ENCODE results near the gene PSMB3. TPM values are rescaled to one million over a fixed set of nuclear protein-coding genes. Genes with fewer than 3 reads are reported as not detected.

PSMB3 gene
- total and polyA plus RNA-seq, 9 of the 15 experiments (the other 6 are each of a cell fraction or from before 2014, with no cell fraction given), result 460 to 2,775 (median 574) TPM

DNA sequence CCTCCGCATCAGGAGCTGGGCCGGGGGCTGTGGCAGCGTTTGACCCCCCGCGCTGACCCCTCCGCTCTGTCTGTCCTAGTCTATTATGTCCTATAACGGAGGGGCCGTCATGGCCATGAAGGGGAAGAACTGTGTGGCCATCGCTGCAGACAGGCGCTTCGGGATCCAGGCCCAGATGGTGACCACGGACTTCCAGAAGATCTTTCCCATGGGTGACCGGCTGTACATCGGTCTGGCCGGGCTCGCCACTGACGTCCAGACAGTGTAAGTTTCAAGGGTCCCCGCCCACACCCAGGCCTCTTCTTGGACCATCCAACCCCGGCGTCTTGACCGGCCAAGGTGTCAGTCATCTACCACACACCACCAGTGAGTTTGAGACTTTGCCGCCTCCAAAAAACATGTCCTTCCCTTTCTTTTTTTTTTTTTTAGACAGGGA, 548 bp downstream of the PSMB3 start (continued):
- TF ChIP-seq, protein P1, sequence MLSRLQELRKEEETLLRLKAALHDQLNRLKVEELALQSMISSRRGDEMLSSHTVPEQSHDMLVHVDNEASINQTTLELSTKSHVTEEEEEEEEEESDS (CRISPR knock-in tag; IDR thresholded peaks at IDR 0.05), result no peak
- TF ChIP-seq, protein P2, sequence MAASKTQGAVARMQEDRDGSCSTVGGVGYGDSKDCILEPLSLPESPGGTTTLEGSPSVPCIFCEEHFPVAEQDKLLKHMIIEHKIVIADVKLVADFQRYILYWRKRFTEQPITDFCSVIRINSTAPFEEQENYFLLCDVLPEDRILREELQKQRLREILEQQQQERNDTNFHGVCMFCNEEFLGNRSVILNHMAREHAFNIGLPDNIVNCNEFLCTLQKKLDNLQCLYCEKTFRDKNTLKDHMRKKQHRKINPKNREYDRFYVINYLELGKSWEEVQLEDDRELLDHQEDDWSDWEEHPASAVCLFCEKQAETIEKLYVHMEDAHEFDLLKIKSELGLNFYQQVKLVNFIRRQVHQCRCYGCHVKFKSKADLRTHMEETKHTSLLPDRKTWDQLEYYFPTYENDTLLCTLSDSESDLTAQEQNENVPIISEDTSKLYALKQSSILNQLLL (CRISPR knock-in tag; IDR thresholded peaks at IDR 0.05; ENCODE audit: borderline replicate concordance), result no peak
- TF ChIP-seq RBBP5 (IDR thresholded peaks at IDR 0.05; ENCODE audit: borderline replicate concordance, insufficient read depth, low read length, poor library complexity, severe bottlenecking), result peak; percentile 43
- TF ChIP-seq, protein P3, sequence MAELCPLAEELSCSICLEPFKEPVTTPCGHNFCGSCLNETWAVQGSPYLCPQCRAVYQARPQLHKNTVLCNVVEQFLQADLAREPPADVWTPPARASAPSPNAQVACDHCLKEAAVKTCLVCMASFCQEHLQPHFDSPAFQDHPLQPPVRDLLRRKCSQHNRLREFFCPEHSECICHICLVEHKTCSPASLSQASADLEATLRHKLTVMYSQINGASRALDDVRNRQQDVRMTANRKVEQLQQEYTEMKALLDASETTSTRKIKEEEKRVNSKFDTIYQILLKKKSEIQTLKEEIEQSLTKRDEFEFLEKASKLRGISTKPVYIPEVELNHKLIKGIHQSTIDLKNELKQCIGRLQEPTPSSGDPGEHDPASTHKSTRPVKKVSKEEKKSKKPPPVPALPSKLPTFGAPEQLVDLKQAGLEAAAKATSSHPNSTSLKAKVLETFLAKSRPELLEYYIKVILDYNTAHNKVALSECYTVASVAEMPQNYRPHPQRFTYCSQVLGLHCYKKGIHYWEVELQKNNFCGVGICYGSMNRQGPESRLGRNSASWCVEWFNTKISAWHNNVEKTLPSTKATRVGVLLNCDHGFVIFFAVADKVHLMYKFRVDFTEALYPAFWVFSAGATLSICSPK (IDR thresholded peaks at IDR 0.05; ENCODE audit: borderline replicate concordance), result no peak
- TF ChIP-seq, protein P4, sequence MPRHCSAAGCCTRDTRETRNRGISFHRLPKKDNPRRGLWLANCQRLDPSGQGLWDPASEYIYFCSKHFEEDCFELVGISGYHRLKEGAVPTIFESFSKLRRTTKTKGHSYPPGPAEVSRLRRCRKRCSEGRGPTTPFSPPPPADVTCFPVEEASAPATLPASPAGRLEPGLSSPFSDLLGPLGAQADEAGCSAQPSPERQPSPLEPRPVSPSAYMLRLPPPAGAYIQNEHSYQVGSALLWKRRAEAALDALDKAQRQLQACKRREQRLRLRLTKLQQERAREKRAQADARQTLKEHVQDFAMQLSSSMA (CRISPR knock-in tag; IDR thresholded peaks at IDR 0.05), result no peak

DNA sequence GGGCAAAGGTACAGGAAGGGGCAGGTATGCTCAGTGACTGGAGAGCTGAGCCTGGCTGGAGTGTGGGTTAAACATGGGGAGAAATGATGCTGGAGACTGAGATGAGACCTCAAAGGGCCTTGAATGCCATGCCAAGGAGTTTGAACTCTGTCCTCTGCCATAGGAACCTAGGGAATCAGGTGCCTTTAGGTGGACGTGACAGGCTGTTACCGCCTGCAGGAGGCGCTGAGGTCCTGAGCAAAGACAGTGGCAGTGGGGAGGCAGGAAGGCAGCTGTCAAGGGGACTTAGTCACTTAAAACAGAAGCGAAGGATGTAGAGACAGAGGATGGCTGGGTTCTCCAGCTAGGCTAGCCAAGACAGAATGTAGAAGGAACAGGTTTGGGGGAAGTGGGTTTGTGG, 9.1 kb downstream of the PSMB3 start:
- H3K9me3 ChIP-seq (replicated peaks; ENCODE audit: control insufficient read depth, insufficient read depth, low read depth, low read length), result no peaks in the 10 kb centered on the region
- BruUV-seq (replicated peaks), result no TSS peak
- H3K9ac ChIP-seq (ENCODE audit: insufficient read depth in 1 of 2, low read depth in 2 of 2, low read length in 2 of 2), result no peak overlapping the region
- peaks cover 90% of the 10 kb centered on the region for H3K36me3 ChIP-seq (ENCODE audit: control insufficient read depth, insufficient read depth, low read length)
- intact Hi-C loops (cut with micrococcal nuclease) (no loop called here), in situ Hi-C loops (cut with MboI) (no loop called here)
- H3K4me2 ChIP-seq (ENCODE audit: insufficient read depth, low read length), result no peak overlapping the region
- no peaks in the 10 kb centered on the region for H3K9me1 ChIP-seq (ENCODE audit: control insufficient read depth, insufficient read depth, low read length)
- no peak for FAIRE-seq
- ATAC-seq, result peak; percentile 90
- no peak overlapping the region for H3K27ac ChIP-seq (ENCODE audit: extremely low read depth, low read depth, low read length)
- no peaks in the 10 kb centered on the region for H3K27me3 ChIP-seq (ENCODE audit: control insufficient read depth in 2 of 2, insufficient read depth in 2 of 2, low read length in 2 of 2)
- no peaks in the 10 kb centered on the region for H3K79me2 ChIP-seq (ENCODE audit: control insufficient read depth, insufficient read depth, low read length)
- peaks cover 6% of the 10 kb centered on the region for H4K20me1 ChIP-seq (replicated peaks; ENCODE audit: control insufficient read depth, insufficient read depth, low read length)
- peak; percentile 41 to 66 (median 52) for DNase-seq (ENCODE audit: extremely low read depth in 1 of 4, low spot score in 3 of 4)
- ChIA-PET CTCF (ENCODE audit: low intra/inter-chr PET ratio) (interaction anchor here (0.6 kb wide), 1 partner anchor 101 kb away, joined by 3 read pairs; no protein-coding TSS in a partner anchor), POLR2A (interaction anchor here (0.7 to 1.2 kb wide), 4 partner anchors 10 to 92 kb away, joined by 3 to 6 read pairs (median 4); partner anchors contain the start of genes PSMB3 and RPL23)
- WGBS (ENCODE audit: insufficient coverage, low coverage, missing lambda C conversion rate), result 64% methylated on average over 4 of the region's 4 CpGs
- H2AFZ ChIP-seq (ENCODE audit: low read depth, low read length), result no peak overlapping the region
- no peaks in the 10 kb centered on the region for H3K4me1 ChIP-seq (replicated peaks in 1 of 2; ENCODE audit: control insufficient read depth in 2 of 2, insufficient read depth in 2 of 2, low read length in 2 of 2)
- no peak overlapping the region for H3K4me3 ChIP-seq
- TF ChIP-seq, protein P5, sequence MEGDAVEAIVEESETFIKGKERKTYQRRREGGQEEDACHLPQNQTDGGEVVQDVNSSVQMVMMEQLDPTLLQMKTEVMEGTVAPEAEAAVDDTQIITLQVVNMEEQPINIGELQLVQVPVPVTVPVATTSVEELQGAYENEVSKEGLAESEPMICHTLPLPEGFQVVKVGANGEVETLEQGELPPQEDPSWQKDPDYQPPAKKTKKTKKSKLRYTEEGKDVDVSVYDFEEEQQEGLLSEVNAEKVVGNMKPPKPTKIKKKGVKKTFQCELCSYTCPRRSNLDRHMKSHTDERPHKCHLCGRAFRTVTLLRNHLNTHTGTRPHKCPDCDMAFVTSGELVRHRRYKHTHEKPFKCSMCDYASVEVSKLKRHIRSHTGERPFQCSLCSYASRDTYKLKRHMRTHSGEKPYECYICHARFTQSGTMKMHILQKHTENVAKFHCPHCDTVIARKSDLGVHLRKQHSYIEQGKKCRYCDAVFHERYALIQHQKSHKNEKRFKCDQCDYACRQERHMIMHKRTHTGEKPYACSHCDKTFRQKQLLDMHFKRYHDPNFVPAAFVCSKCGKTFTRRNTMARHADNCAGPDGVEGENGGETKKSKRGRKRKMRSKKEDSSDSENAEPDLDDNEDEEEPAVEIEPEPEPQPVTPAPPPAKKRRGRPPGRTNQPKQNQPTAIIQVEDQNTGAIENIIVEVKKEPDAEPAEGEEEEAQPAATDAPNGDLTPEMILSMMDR (IDR thresholded peaks at IDR 0.05 in 2 of 3, conservative IDR thresholded peaks at IDR 0.05 in 1 of 3; ENCODE audit: insufficient read depth in 2 of 3, low read depth in 1 of 3, low read length in 3 of 3), result peak; percentile 62 to 77 (median 69)
- TF ChIP-seq TBP (optimal IDR thresholded peaks at IDR 0.05; ENCODE audit: low read depth, low read length) (no peak), STAG1 (CRISPR knock-in tag; IDR thresholded peaks at IDR 0.05; ENCODE audit: borderline replicate concordance) (0 out of 2 replicates have a peak, but pooled peaks have one; percentile 24), ZBED1 (IDR thresholded peaks at IDR 0.05) (no peak)
- TF ChIP-seq, protein P6, sequence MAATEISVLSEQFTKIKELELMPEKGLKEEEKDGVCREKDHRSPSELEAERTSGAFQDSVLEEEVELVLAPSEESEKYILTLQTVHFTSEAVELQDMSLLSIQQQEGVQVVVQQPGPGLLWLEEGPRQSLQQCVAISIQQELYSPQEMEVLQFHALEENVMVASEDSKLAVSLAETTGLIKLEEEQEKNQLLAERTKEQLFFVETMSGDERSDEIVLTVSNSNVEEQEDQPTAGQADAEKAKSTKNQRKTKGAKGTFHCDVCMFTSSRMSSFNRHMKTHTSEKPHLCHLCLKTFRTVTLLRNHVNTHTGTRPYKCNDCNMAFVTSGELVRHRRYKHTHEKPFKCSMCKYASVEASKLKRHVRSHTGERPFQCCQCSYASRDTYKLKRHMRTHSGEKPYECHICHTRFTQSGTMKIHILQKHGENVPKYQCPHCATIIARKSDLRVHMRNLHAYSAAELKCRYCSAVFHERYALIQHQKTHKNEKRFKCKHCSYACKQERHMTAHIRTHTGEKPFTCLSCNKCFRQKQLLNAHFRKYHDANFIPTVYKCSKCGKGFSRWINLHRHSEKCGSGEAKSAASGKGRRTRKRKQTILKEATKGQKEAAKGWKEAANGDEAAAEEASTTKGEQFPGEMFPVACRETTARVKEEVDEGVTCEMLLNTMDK (IDR thresholded peaks at IDR 0.05; ENCODE audit: borderline replicate concordance, insufficient read depth, low read depth, low read length, poor library complexity, severe bottlenecking), result peak; percentile 10

Measured in K562 (cell line).